DND-41 (cell line): Measurements from ENCODE around the gene SHPK.
"Not testable (repeated sequence)": the region's sequence is repeated elsewhere in the genome, so short reads cannot be mapped to it uniquely, and the experiment has no call there.

Experiments used
- CTCF ChIP-seq: IDR thresholded peaks from 2 replicates; pipeline ENCODE4 v1.5.1; 2012; ENCODE audit warnings: borderline replicate concordance, low read length, moderate library complexity, mild to moderate bottlenecking; ENCODE audit not compliant: poor library complexity, severe bottlenecking; ENCODE audit errors: extremely low read depth
- EZH2 ChIP-seq: IDR thresholded peaks from 3 replicates; pipeline ENCODE4 v1.6.1; 2012; ENCODE audit warnings: borderline replicate concordance, low read depth, mild to moderate bottlenecking, moderate library complexity, low read length, inconsistent platforms; ENCODE audit not compliant: severe bottlenecking

- TF ChIP-seq CTCF, EZH2: not testable (repeated sequence)
Observed at GRCh38 chr17:3564241-3564640, 71.8 kb downstream of the SHPK start.
